Measurements from ENCODE around the gene WDR18. TPM values are rescaled to one million over a fixed set of nuclear protein-coding genes. Genes with fewer than 3 reads are reported as not detected.

WDR18 gene
- total RNA-seq, 1 experiment from 2014 or later, result 43.3 TPM

GRCh38 chr19:991174-991931 lies 7.2 kb downstream of the WDR18 start:
- intact Hi-C loops (cut with micrococcal nuclease; ENCODE audit: unreplicated experiment), result no loop called here
- no peaks in the 10 kb centered on the region for H3K4me1 Mint-ChIP-seq (ENCODE audit: low read depth, unreplicated experiment)
- peaks cover 10% of the 10 kb centered on the region for H3K36me3 Mint-ChIP-seq (ENCODE audit: insufficient read depth, unreplicated experiment)
- H3K9me3 Mint-ChIP-seq (ENCODE audit: low read depth, unreplicated experiment), result no peaks in the 10 kb centered on the region
- DNase-seq, result peak; percentile 18
- CTCF ChIA-PET, result no interaction called here
- H3K4me3 Mint-ChIP-seq (ENCODE audit: low read depth, unreplicated experiment), result no peak overlapping the region
- no peaks in the 10 kb centered on the region for H3K27me3 Mint-ChIP-seq (ENCODE audit: unreplicated experiment)
- TF ChIP-seq CTCF (IDR thresholded peaks at IDR 0.05; ENCODE audit: unreplicated experiment), result no peak
- no peak overlapping the region for H3K27ac Mint-ChIP-seq (ENCODE audit: unreplicated experiment)
- BruUV-seq (replicated peaks), result no TSS peak

- H3K4me3 Mint-ChIP-seq (ENCODE audit: low read depth, unreplicated experiment), result no peak overlapping the region
Observed at GRCh38 chr19:991932-992669, 8.0 kb downstream of the WDR18 start.

GRCh38 chr19:992670-993055 lies 8.5 kb downstream of the WDR18 start:
- DNase-seq, result no peak
- H3K4me3 Mint-ChIP-seq (ENCODE audit: low read depth, unreplicated experiment), result no peak overlapping the region
- CTCF ChIA-PET, result no interaction called here
- H3K9me3 Mint-ChIP-seq (ENCODE audit: low read depth, unreplicated experiment), result no peaks in the 10 kb centered on the region
- H3K27me3 Mint-ChIP-seq (ENCODE audit: unreplicated experiment), result peaks cover 3% of the 10 kb centered on the region
- peaks cover 14% of the 10 kb centered on the region for H3K36me3 Mint-ChIP-seq (ENCODE audit: insufficient read depth, unreplicated experiment)
- no TSS peak for BruUV-seq (replicated peaks)
- TF ChIP-seq CTCF (IDR thresholded peaks at IDR 0.05; ENCODE audit: unreplicated experiment), result no peak
- no peaks in the 10 kb centered on the region for H3K4me1 Mint-ChIP-seq (ENCODE audit: low read depth, unreplicated experiment)
- intact Hi-C loops (cut with micrococcal nuclease; ENCODE audit: unreplicated experiment), result no loop called here
- no peak overlapping the region for H3K27ac Mint-ChIP-seq (ENCODE audit: unreplicated experiment)

More at GRCh38 chr19:991932-992669, 8.0 kb downstream of the WDR18 start:
- CTCF ChIA-PET, result no interaction called here
- Mint-ChIP-seq H3K9me3 (ENCODE audit: low read depth, unreplicated experiment) (no peaks in the 10 kb centered on the region), H3K27me3 (ENCODE audit: unreplicated experiment) (no peaks in the 10 kb centered on the region), H3K36me3 (ENCODE audit: insufficient read depth, unreplicated experiment) (peaks cover 12% of the 10 kb centered on the region), H3K4me1 (ENCODE audit: low read depth, unreplicated experiment) (no peaks in the 10 kb centered on the region), H3K27ac (ENCODE audit: unreplicated experiment) (no peak overlapping the region)
- intact Hi-C loops (cut with micrococcal nuclease; ENCODE audit: unreplicated experiment), result no loop called here
- no peak for DNase-seq
- no TSS peak for BruUV-seq (replicated peaks)
- TF ChIP-seq CTCF (IDR thresholded peaks at IDR 0.05; ENCODE audit: unreplicated experiment), result no peak

DNA sequence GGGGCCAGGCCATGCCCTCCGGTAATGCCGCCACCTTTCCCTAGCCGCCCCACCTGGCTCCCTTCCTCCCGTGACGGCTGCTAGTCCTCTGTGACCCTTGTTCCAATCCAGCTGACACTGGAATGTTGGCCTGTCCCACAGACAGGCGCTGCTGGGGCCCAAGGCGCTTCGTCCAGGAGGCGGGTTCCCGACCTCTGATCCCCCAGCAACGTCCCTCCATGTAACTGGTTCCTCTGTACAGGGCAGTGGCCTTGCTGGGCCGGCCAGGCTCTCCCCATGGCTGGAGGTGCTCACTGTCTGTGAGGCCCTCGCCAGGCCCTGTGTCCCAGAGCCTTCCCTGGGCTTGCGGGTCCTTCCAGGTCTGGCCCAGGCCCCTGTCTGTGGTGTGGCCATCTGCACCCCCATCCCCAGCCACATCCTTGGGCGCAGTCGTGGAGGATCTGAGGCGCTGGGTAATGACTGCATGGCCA lies 9.3 kb downstream of the WDR18 start:
- Mint-ChIP-seq H3K36me3 (ENCODE audit: insufficient read depth, unreplicated experiment) (peaks cover 19% of the 10 kb centered on the region), H3K4me3 (ENCODE audit: low read depth, unreplicated experiment) (no peak overlapping the region), H3K9me3 (ENCODE audit: low read depth, unreplicated experiment) (no peaks in the 10 kb centered on the region), H3K4me1 (ENCODE audit: low read depth, unreplicated experiment) (no peaks in the 10 kb centered on the region), H3K27ac (ENCODE audit: unreplicated experiment) (no peak overlapping the region), H3K27me3 (ENCODE audit: unreplicated experiment) (peaks cover 11% of the 10 kb centered on the region)
- CTCF ChIA-PET, result no interaction called here
- intact Hi-C loops (cut with micrococcal nuclease; ENCODE audit: unreplicated experiment), result no loop called here
- TF ChIP-seq CTCF (IDR thresholded peaks at IDR 0.05; ENCODE audit: unreplicated experiment), result no peak
- DNase-seq, result no peak
- BruUV-seq (replicated peaks), result no TSS peak

All from Calu3 (cell line).